Memory B cell (primary cell): Measurements from ENCODE around the gene SLC39A2.
A peak's percentile ranks its signal among the peaks of the same experiment; 100 is the strongest.
"Not testable (repeated sequence)": the region's sequence is repeated elsewhere in the genome, so short reads cannot be mapped to it uniquely, and the experiment has no call there.

Experiments
- ATAC-seq: fragments of 150-1000 bp; cut with Tn5 transposase; 2 replicates; pipeline ENCODE4 v1.10.0; 2021; ENCODE audit warnings: low read depth, mild to moderate bottlenecking, moderate library complexity
- DNase-seq, 2 donors: peaks; one replicate each; pipeline ENCODE4 v3.0.0; 2022; ENCODE audit warnings: low spot score in 2 of 2
- H3K27ac Mint-ChIP-seq: one replicate; pipeline ENCODE4 v1.8.0; 2022; ENCODE audit warnings: mild to moderate bottlenecking, moderate library complexity, mixed read lengths
- H3K27me3 Mint-ChIP-seq: one replicate; pipeline ENCODE4 v1.8.0; 2022; ENCODE audit warnings: mixed read lengths
- H3K36me3 Mint-ChIP-seq: one replicate; pipeline ENCODE4 v1.8.0; 2022; ENCODE audit warnings: mild to moderate bottlenecking, mixed read lengths
- H3K4me1 Mint-ChIP-seq: one replicate; pipeline ENCODE4 v1.8.0; 2022; ENCODE audit warnings: mixed read lengths
- H3K4me3 Mint-ChIP-seq: one replicate; pipeline ENCODE4 v1.8.0; 2022; ENCODE audit warnings: mild to moderate bottlenecking, moderate library complexity, mixed read lengths
- H3K9me3 Mint-ChIP-seq: one replicate; pipeline ENCODE4 v1.8.0; 2022; ENCODE audit warnings: mixed read lengths

SLC39A2 gene

DNA sequence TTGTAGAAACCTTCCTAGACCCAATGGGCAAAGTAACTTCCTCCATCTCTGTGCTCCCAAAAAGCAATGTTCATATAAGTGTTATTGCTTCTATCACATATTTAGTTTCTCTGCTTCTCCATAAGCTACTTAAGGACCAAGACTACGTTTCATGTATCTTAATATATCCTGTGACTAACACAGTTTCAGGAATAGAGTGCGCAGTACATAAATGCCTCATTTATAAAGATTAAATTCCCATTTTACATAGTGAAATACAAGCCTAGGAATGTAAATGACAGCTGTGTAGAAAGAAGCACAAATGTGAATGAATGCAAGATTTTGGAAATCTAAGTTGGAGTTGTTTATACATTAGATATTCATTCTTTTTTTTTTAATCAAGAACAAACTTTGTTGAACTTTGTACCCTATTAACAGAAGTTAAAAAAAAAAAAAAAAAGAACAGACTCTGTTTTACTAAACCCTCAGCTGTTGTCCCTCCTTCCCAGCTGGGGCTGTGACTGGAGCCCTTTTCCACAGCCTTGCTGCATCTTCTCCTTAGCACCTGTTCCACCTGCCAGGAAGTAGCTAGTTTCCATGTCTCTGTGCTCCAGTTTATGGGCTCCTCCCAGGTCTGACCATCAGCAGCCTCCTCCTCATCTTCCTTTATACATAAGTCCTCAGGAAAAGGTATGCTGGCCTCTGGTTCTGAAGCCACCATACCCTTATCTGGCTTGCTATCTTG lies 16.3 kb upstream of the SLC39A2 start:
- H3K9me3 Mint-ChIP-seq, result no peaks in the 10 kb centered on the region
- peaks cover 4% of the 10 kb centered on the region for H3K27me3 Mint-ChIP-seq
- no peaks in the 10 kb centered on the region for H3K36me3 Mint-ChIP-seq
- H3K27ac Mint-ChIP-seq, result no peak overlapping the region
- ATAC-seq, result no peak
- DNase-seq, result no peak
- H3K4me1 Mint-ChIP-seq, result no peaks in the 10 kb centered on the region
- H3K4me3 Mint-ChIP-seq, result no peak overlapping the region

DNA sequence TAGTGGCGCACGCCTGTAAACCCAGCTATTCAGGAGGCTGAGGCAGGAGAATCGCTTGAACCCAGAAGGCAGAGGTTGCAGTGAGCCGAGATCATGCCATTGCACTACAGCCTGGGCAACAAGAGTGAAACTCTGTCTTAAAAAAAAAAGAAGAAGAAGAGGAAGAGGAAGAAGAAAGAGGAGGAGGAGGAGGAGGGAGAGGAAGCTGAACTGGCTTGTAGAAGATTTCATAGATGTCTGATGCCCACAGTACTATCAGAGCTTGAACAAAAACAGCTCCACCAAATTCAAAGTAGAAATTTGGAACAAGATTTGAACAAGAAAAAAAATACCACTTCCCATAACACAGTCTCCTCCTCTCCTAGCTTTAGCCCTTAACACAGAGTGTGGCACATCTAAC lies 13.4 kb upstream of the SLC39A2 start:
- DNase-seq, H3K27ac Mint-ChIP-seq, H3K36me3 Mint-ChIP-seq, H3K27me3 Mint-ChIP-seq, H3K4me1 Mint-ChIP-seq, H3K4me3 Mint-ChIP-seq, ATAC-seq, H3K9me3 Mint-ChIP-seq: not testable (repeated sequence)

GRCh38 chr14:20986811-20987210 lies 12.3 kb upstream of the SLC39A2 start:
- DNase-seq, result no peak
- H3K27ac Mint-ChIP-seq, result no peak overlapping the region
- peaks cover 8% of the 10 kb centered on the region for H3K4me1 Mint-ChIP-seq
- H3K27me3 Mint-ChIP-seq, result peaks cover 2% of the 10 kb centered on the region
- H3K4me3 Mint-ChIP-seq, result no peak overlapping the region
- H3K36me3 Mint-ChIP-seq, result peaks cover under 1% of the 10 kb centered on the region
- no peak for ATAC-seq
- no peaks in the 10 kb centered on the region for H3K9me3 Mint-ChIP-seq

DNA sequence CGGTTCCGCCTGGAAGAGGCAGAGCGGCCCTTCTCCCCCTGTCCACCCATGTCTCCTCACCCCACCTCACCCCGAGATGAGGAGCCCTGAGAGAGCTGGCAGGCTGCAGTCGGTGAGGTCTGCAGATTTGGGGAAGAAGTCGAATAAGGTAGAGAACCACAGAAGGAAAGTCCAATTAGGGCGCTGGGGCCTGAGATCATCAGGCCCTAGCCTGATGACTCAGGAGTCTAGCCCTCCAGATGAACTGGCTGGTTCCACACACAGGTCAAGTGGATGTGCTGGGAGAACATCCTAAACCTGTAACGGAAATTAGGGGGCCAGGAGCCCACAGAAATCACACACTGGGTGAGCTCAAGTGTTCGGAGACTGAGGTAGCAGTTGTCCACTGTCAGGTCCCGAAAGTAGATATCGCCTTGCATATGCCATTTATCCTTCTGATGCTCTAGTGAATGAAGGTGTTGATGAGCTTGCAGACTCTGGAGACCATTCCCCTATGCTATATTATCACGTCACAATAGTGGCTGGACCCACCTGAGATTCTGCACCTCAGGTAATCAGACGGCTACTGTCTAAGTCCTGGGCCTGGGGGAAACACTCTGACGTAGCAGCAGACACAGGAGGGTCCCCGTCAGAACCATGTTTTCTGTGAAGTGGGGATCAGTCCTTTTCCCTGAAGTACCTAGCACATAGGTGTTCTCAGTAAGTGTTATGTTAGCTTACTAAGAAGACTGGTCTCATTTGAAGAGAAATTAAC lies 10.2 kb upstream of the SLC39A2 start:
- Mint-ChIP-seq H3K9me3 (no peaks in the 10 kb centered on the region), H3K4me1 (peaks cover 11% of the 10 kb centered on the region), H3K4me3 (peak overlapping the region; percentile 49), H3K27ac (no peak overlapping the region), H3K36me3 (peaks cover 10% of the 10 kb centered on the region), H3K27me3 (no peaks in the 10 kb centered on the region)
- DNase-seq (no peak), ATAC-seq (no peak)

DNA sequence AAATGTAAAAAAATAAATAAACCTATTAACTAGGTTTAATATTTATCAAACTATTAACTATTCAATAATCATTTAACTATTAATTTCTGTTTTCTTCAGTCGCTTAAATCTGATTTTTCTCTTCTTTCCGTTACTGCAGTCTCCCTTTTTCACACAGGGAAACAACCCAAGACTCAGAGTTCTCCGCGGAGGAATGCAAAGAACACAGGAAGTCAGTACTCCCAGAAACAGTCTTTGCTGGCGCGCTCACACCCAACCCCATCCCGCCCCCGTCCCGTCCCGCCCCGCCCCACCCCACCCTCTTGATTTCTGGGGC lies 9.7 kb upstream of the SLC39A2 start:
- peak overlapping the region; percentile 87 for H3K27ac Mint-ChIP-seq
- DNase-seq (no peak), ATAC-seq (no peak)
- H3K9me3 Mint-ChIP-seq, result no peaks in the 10 kb centered on the region
- H3K4me1 Mint-ChIP-seq, result peaks cover 12% of the 10 kb centered on the region
- H3K4me3 Mint-ChIP-seq, result peak overlapping the region; percentile 91
- no peaks in the 10 kb centered on the region for H3K27me3 Mint-ChIP-seq
- peaks cover 14% of the 10 kb centered on the region for H3K36me3 Mint-ChIP-seq

DNA sequence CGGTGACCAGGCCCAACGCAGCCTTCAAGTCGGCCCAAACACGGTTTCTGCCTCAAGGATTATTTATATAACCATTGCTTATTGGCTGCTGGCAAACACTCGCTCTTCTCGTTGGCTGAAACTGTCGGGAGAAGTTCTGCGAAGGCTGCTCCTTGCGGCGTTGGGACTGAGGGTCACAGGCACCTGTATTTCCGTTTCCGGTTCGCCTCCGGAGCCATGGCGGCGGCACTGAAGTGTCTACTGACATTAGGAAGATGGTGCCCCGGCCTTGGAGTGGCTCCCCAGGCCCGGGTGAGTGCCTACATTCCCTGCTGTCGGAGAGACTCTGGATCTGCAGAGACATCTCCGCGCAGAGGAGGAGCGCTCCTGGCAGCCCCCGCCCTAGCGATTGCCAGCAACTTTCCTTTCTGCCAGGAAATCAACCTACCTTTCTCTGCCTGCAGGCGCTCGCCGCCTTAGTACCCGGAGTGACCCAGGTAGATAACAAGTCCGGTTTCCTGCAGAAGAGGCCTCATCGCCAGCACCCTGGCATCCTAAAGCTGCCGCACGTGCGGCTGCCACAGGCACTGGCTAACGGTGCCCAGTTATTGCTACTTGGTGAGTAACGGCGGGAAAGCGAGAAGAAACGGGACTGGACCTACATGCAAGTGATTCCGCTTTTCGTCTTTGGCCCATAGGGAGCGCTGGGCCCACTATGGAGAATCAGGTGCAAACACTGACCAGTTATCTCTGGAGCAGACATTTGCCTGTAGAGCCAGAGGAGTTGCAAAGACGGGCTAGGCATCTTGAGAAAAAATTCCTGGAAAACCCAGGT lies 9.1 kb upstream of the SLC39A2 start, which contains the start of gene METTL17:
Gene METTL17, plus strand, starts transcription at position 194 of the 814 bp plus-strand sequence. Its CDS starts 23 bp downstream, at position 217.
- ATAC-seq (peak; percentile 93), DNase-seq (peak; percentile 68 to 69)
- no peaks in the 10 kb centered on the region for H3K9me3 Mint-ChIP-seq
- peaks cover 12% of the 10 kb centered on the region for H3K4me1 Mint-ChIP-seq
- peak within 1 kb of the TSS; percentile 91 for H3K4me3 Mint-ChIP-seq
- H3K27me3 Mint-ChIP-seq, result no peaks in the 10 kb centered on the region
- H3K27ac Mint-ChIP-seq, result peak within 1 kb of the TSS; percentile 87
- H3K36me3 Mint-ChIP-seq, result peaks cover 19% of the 10 kb centered on the region

DNA sequence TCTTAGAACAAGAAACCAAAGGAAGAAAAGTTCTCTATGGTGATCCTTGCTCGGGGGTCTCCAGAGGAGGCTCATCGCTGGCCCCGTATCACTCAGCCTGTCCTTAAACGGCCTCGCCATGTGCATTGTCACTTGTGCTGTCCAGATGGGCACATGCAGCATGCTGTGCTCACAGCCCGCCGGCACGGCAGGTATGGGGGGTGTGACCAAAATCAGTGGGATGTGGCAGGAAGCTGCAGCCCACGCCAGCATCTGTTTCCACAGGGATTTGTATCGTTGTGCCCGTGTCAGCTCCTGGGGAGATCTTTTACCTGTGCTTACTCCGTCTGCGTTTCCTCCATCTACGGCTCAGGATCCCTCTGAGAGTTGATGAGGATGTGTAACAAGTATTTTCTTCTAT lies 2.6 kb upstream of the SLC39A2 start:
- no peak overlapping the region for H3K27ac Mint-ChIP-seq
- H3K27me3 Mint-ChIP-seq, result no peaks in the 10 kb centered on the region
- H3K4me3 Mint-ChIP-seq, result no peak overlapping the region
- H3K36me3 Mint-ChIP-seq, result peaks cover 32% of the 10 kb centered on the region
- no peaks in the 10 kb centered on the region for H3K9me3 Mint-ChIP-seq
- peaks cover 6% of the 10 kb centered on the region for H3K4me1 Mint-ChIP-seq
- ATAC-seq (no peak), DNase-seq (no peak)

GRCh38 chr14:20997115-20997514 lies 2.0 kb upstream of the SLC39A2 start:
- H3K9me3 Mint-ChIP-seq, result no peaks in the 10 kb centered on the region
- H3K27me3 Mint-ChIP-seq, result no peaks in the 10 kb centered on the region
- H3K4me1 Mint-ChIP-seq, result peaks cover 3% of the 10 kb centered on the region
- ATAC-seq (no peak), DNase-seq (no peak)
- no peak overlapping the region for H3K27ac Mint-ChIP-seq
- peaks cover 29% of the 10 kb centered on the region for H3K36me3 Mint-ChIP-seq
- H3K4me3 Mint-ChIP-seq, result no peak overlapping the region

GRCh38 chr14:20997564-20997963 lies 1.5 kb upstream of the SLC39A2 start:
- DNase-seq (no peak), ATAC-seq (no peak)
- H3K27ac Mint-ChIP-seq, result no peak overlapping the region
- no peak overlapping the region for H3K4me3 Mint-ChIP-seq
- peaks cover 29% of the 10 kb centered on the region for H3K36me3 Mint-ChIP-seq
- H3K9me3 Mint-ChIP-seq, result no peaks in the 10 kb centered on the region
- H3K4me1 Mint-ChIP-seq, result peaks cover 3% of the 10 kb centered on the region
- no peaks in the 10 kb centered on the region for H3K27me3 Mint-ChIP-seq

DNA sequence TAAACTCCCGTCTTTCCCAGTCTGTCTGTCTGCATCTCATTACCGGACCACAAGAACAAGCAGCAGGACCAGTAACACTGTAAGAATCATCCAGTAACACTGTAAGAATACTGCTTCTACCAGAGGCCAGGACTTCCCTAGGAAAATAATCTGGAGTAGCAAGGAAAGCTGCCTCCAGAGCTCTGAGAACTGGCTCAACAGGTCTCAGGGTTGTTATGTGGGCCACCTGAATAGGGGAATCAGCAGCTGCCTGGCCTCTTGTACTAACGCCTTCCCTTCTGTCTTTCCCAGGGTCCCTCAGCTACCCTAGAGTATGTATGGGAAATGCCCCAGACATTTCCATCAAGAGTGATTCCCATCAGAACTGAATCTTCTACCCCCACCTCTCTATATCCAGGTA lies 954 bp upstream of the SLC39A2 start:
- no peak overlapping the region for H3K27ac Mint-ChIP-seq
- ATAC-seq, result no peak

DNA sequence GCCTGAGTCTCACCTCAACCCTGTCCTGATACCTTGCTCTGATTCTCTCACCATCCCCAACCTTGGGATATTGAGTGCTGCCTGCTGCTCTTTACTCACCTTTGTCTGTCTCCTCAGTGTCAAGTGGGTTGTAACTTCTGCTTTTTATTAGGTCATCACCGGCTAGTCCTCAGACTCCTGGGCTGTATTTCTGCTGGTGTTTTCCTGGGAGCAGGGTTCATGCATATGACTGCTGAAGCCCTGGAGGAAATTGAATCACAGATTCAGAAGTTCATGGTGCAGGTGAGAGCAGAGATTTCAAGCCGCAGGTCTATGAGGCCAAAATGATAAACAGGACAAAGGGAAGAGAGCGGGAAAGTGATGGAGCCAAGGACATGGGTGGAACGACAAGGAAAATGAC lies 498 bp downstream of the SLC39A2 start:
- Mint-ChIP-seq H3K4me3 (no peak overlapping the region), H3K9me3 (no peaks in the 10 kb centered on the region), H3K27me3 (no peaks in the 10 kb centered on the region), H3K27ac (no peak overlapping the region), H3K4me1 (no peaks in the 10 kb centered on the region), H3K36me3 (peaks cover 16% of the 10 kb centered on the region)
- DNase-seq, result no peak
- ATAC-seq, result no peak

More for the DNA sequence above, 954 bp upstream of the SLC39A2 start:
- H3K27me3 Mint-ChIP-seq, result no peaks in the 10 kb centered on the region
- DNase-seq, result no peak
- H3K9me3 Mint-ChIP-seq, result no peaks in the 10 kb centered on the region
- no peak overlapping the region for H3K4me3 Mint-ChIP-seq
- peaks cover 3% of the 10 kb centered on the region for H3K4me1 Mint-ChIP-seq
- H3K36me3 Mint-ChIP-seq, result peaks cover 25% of the 10 kb centered on the region

- DNase-seq (no peak), ATAC-seq (no peak)
- Mint-ChIP-seq H3K27ac (no peak overlapping the region), H3K4me3 (no peak overlapping the region), H3K36me3 (peaks cover 4% of the 10 kb centered on the region), H3K4me1 (no peaks in the 10 kb centered on the region), H3K27me3 (no peaks in the 10 kb centered on the region), H3K9me3 (no peaks in the 10 kb centered on the region)
These were observed 2.1 kb downstream of the SLC39A2 start for GRCh38 chr14:21001218-21001617.

DNA sequence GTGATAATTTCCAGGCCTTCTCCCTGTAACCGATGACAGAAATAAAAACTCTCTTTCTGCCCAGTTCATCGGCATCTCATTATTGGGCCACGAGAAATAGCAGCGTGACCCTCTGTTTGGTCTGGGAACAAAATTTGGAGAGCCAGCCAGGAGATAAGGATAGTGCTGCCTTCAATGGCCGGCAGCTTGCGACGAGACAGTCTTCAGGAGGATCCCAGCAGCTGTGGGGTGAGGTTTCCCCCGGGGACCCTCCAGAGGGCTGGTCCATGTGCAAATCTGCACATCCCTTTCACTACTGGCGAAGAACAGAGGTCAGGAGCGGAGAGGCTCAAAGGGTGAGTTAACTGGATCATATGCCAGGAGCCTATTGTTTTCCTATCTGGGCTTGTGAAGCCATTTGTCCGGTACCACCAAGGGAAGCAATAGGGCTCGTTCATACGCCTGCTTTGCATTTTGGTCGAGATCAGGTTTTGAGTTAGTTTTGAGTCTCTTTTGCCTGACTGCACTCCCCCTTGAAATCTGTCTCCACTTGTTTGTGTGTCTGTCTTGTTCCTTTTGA lies 4.8 kb downstream of the SLC39A2 start:
- ATAC-seq (no peak), DNase-seq (no peak)
- Mint-ChIP-seq H3K4me1 (no peaks in the 10 kb centered on the region), H3K36me3 (no peaks in the 10 kb centered on the region), H3K9me3 (no peaks in the 10 kb centered on the region), H3K27ac (no peak overlapping the region), H3K27me3 (no peaks in the 10 kb centered on the region), H3K4me3 (no peak overlapping the region)

- not testable (repeated sequence) for ATAC-seq, H3K27ac Mint-ChIP-seq, H3K9me3 Mint-ChIP-seq, H3K36me3 Mint-ChIP-seq, H3K27me3 Mint-ChIP-seq, H3K4me1 Mint-ChIP-seq, H3K4me3 Mint-ChIP-seq, DNase-seq
These were observed 10.6 kb downstream of the SLC39A2 start for GRCh38 chr14:21009721-21010120.
